Cortex of kidney (tissue), 1 donor: ENCODE data around the gene VKORC1L1.
"Not testable (repeated sequence)": the region's sequence is repeated elsewhere in the genome, so short reads cannot be mapped to it uniquely, and the experiment has no call there.

ENCODE experiments used
- DNase-seq: peaks from one replicate; lab custom pipeline; 2025; lab: John Stamatoyannopoulos, UW

The VKORC1L1 gene

DNA sequence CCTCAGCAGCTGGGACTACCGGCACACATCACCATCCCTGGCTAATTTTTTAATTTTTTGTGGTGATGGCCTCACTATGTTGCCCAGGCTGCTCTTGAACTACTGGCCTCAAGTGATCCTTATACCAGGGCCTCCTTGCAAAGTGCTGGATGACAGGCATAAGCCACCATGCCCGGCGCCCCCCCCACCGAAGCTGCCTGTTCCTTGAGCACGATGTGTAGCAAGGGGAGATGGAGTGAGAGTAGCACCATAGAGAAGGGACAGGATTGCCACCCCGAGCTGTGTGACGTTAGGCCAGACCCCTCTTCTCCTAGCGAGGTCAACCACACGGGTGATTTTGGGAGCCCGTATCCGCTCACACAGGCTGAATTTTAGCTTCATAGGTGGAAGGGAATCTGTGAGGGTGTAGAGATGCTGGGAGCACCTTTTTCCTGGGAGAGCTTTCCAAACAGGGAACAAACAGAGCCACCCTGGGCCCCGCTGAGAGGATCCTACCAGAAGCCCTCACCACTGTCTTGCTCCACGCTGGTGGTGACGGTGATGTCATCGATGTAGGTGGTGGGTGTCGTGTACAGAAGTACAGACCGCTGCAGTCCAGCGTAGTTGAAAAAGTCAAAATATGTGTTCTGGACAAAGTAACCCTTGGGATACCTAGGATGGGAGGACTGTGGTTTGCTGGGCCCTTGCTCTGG lies 106.2 kb downstream of the VKORC1L1 start:
- no peak for DNase-seq

DNA sequence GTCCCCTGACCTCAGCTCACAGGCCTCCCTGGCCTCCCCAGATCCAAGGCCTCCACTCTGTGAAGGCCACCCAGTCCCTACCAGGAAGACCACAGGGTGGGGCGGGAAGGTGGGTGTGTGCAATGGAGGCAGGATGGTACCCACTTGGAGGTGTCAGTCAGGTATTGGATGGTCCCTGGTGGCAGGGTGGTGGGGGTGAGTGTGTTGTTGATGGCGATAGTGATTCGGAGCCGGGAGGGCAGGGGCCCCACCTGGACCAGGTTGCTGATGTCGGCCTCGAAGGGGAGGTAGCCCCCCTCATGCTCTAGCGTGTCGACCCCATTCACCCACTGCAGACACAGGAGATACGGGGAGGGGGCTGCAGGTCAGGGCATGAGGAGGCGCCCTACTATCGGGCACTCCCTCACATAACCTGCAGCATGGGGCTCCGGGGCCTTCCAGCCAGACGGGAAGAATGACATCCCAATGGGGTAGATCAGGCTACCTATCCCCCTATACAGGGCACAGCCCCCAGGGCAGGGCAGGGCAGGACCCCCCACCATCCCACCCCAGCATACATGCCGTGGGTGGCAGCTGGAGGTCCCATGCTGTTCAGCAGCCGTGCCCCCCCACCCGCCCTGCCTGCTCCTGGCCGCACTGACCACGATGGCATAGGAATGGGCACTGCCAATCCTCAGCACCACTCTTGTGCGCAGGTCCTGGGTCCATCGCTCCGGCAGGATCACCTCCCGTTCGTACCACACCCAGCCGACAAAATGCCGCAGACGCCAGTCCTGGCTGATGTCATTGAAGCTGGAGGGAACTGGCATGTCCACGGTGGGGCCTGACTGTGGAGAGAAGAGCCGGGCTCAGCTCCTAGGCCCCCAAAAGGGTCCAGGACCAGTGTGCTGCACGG lies 107.0 kb downstream of the VKORC1L1 start:
- no peak for DNase-seq

DNA sequence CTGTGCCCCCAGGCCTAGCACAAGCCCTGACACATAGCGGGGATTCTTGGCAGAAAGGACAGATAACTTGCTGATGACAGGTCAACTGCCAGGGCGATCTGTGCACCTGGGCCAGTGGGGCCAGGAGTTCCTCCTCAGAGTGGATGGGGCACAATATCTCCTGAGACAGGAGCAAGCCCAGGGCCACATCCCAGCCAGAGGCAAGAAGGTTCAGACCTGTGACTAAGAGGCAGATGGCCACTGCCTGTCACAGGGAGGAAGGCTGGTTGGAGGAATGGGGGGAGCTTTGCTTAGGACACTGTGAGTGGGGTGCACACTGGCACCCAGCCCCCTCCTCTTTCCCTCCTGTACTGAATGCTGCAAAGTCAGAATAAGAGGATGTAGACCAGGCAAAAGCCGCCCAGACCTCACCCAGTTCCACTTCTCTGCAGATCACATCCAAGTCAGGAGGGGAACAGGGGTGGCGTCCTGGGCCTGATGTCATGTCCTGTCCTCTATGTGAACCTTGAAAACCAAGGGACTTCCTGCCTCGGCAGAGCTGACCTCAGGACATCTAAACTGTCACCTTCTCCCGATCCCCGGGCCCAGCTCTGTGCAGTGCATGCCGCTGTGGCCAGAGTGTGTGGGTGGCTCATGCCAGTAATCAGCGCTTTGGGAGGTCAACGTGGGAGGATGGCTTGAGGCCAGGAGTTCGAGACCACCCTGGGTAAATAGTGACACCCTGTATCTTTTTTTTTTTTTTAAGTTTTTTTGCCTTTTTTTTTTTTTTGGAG lies 107.8 kb downstream of the VKORC1L1 start:
- no peak for DNase-seq

DNA sequence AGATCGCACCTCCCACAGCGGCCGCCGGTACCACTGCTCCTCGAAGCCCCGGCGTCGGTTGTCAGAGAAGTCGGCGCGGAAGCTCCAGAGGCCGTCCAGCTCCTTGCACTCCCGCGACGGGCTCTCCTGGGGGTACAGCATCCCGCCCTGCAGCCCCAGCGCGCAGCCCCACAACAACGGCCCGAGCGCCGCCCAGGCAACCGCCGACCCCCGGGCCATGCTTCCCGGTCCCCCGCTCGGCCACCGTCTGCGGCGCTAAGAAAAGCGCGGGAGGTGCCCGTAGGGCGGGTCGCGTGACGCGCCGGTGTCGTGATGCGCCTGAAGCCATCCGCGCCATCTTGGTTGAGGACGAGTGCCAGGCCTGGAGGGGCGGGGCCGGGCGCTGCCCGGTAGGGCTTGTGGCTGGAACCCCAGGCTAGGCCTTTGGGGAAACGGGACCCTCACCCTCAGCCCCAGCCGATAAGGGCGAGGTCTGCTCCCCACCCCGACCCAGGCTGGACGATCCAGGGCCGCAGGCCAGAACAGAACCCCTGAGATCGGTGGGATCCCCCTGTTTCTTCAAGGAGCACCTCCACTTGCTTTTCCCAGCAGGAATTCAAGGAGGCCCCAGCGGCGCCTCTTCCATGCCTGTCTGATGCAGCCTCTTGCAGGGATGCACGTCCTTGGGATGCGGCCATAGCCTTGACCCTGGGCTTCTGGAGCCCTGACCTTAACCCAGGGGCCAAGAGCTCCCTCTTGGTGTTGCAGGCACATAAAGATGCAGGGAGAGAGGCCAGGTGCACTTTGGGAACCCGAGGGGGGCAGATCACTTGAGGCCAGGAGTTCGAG lies 109.3 kb downstream of the VKORC1L1 start, which contains the start of gene GUSB:
GUSB (minus strand) TSS at position 249 of the 828 bp plus-strand sequence; CDS start at position 219, 30 bp downstream.
- DNase-seq = peak; percentile 49

DNA sequence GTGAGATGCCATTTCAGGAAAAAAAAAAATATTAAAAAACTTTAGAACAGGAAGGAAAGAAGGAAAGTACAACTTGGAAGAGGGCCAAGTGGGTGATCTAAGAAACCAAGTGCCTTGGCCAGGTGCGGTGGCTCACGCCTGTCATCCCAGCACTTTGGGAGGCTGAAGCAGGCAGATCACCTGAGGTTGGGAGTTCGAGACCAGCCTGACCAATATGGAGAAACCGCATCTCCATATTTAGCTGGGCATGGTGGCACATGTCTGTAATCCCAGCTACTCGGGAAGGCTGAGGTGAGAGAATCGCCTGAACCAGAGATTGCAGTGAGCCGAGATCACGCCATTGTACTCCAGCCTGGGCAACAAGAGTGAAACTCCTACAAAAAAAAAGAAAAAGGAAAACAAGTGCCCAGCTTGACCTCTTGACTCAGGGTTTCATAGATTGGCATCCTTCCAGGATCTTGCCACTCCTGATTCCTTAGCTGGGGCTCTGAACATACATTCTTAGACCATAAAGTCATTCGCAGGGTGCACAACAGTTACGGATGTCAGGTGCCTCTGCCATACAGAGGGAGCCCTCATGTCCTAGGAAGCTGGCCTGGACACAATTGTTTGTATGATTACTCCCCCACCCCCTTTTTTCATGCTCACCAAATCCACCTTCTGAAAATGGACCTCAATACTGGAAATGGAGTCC lies 111.2 kb downstream of the VKORC1L1 start:
- no peak for DNase-seq

DNA sequence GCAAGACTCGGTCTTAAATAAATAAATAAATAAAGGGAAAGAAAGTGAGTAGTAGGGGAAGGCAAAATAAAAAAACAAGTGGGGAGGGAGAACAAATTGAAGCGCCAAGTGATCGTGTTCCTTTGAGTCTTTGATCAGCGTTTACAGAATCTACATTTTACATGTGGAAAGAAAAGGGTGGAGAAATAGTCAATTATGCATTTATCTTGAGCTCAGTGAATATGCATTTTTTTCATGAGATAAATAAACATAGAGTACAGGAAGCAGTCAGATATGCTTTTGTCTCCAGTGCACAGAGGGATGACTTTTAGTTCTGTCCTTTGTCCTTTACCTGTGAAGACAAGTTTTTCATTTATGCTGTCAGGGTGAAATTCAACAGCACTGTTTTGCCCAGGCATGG lies 115.2 kb downstream of the VKORC1L1 start:
- DNase-seq = no peak

DNA sequence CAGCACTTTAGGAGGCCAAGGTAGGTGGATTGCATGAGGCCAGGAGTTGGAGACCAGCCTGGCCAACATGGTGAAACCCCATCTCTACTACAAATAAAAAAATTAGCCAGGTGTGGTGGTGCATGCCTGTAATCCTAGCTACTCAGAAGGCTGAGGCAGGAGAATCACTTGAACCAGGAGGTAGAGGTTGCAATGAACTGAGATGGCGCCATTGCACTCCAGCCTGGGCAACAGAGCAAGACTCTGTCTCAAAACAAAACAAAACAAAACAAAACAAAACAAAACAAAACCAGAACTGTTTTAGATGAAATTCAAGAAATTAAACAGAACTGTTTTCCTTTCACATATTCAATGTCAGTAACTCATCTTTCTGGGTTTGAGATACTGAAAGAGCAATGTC lies 115.6 kb downstream of the VKORC1L1 start:
- DNase-seq = not testable (repeated sequence)

DNA sequence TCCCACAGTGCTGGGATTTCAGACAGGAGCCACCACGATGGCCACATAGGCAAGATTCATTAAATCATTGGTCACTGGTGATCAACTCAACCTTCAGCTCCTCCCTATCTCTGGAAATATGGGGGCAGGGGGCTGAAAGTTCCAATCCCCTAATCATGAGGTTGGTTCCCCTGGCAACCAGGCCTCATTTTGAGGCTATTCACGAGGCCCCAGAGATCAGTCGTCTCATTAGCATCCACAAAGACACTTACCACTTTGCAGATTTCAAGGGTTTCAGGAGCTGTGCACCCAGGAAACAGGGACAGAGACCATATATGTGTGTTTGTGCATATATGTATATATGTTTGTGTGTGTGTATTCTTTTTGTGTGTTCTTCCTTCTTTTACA lies 116.8 kb downstream of the VKORC1L1 start:
- no peak for DNase-seq

DNA sequence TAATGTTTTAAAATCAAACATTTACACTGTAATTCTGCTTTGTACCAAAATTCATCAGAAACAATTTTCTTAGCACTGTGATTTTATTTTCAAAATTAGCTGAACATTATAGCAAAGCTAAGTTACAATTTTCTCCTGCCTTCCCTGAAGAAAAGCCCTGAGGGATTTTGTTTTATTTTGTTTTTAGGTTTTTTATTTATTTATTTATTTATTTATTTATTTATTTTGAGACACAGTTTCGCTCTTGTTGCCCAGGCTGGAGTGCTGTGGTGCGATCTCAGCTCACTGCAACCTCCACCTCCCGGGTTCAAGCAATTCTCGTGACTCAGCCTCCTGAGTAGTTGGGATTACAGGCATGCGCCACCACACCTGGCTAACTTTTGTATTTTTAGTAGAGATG lies 119.0 kb downstream of the VKORC1L1 start:
- not testable (repeated sequence) for DNase-seq

DNA sequence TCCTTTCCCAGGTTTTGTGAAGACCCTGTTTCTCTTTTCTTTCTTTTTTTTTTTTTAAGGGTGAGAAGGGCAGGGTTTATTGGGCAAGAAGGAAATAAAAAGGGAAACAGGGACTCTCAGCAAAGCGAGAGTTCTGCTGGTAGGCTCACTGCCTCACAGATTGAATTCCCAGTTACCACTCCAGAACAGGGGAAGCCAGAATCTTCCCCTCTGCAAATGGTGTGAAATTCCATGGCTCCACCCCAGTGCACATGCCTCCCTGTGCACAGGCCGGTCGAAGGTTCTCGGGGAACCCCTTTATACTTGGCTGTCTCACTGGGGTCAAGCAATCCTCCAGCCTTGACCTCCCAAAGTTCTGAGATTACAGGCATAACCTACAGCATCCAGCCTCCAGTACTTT lies 119.7 kb downstream of the VKORC1L1 start:
- DNase-seq = no peak

DNA sequence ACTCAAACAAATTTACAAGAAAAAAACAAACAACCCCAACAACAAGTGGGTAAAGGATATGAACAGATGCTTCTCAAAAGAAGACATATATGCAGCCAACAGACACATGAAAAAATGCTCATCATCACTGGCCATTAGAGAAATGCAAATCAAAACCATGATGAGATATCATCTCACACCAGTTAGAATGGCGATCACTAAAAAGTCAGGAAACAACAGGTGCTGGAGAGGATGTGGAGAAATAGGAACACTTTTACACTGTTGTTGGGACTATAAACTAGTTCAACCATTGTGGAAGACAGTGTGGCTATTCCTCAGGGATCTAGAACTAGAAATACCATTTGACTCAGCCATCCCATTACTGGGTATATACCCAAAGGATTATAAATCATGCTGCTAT lies 122.1 kb downstream of the VKORC1L1 start:
- DNase-seq = not testable (repeated sequence)

DNA sequence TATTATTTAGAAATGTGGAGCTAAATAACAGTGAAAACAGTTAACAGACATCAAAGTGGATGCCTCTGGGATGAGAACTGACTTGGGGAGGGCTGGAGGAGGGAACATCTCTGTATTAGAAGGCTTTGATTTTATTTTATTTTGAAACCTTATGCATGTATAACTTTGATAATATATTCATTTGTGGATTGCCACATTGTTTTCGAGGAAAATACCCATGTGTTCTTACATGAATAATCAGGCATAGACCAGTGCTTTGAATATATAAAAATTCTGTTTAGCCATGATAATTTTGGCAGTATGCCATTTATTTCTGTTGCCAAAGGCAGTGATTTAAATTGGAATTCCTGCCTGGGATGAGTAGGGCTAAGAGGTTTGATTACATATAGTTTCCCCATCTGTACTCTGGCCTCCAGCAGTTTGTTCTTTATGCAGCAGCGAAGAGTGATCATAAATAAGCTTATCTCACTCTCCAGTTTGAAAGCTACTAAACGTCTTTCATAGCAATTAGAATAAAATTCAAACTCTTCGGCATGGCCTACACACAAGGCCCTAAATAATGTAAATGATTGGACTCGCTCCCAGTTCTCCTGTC lies 128.0 kb downstream of the VKORC1L1 start:
- DNase-seq = not testable (repeated sequence)

DNA sequence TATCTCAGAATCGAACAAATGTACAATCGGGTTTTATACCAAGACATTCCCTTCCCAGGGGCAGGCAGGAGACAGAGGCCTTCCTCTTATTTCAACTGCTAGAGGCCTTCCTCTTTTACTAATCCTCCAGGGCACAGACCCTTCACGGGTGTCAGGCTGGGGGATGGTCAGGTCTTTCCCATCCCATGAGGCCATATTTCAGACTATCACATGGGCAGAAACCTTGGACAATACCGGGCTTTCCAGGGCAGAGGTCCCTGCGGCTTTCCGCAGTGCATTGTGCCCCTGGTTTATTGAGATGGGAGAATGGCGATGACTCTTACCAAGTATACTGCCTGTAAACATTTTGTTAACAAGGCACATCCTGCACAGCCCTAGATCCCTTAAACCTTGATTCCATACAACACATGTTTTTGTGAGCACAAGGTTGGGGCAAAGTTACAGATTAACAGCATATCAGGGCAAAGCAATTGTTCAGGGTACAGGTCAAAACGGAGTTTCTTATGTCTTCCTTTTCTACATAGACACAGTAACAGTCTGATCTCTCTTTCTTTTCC lies 132.3 kb downstream of the VKORC1L1 start:
- not testable (repeated sequence) for DNase-seq

DNA sequence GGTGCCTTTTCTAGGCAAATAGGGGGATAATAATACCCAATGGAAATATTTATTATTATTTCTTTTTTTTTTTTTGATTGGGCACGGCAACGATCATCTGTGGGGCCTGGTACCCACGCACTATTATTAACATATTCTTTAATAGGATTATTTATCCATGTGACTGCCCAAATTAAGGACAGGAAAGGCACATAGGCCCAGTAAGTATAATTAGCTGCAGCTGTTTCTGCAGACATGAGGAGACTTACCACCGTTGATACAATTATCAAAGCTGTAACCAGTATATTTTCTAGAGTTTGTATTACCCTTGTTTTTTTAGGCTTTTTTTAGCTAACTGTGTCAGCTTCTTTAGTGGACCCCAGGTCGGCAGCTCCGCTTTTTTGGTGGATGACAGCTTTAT lies 134.4 kb downstream of the VKORC1L1 start:
- no peak for DNase-seq
